Stomach (tissue), 9 donors: ENCODE results near the gene ALG1L2. TPM values are rescaled to one million over a fixed set of nuclear protein-coding genes. Genes with fewer than 3 reads are reported as not detected.
A peak's percentile ranks its signal among the peaks of the same experiment; 100 is the strongest.
"Not testable (repeated sequence)": the region's sequence is repeated elsewhere in the genome, so short reads cannot be mapped to it uniquely, and the experiment has no call there.

ENCODE experiments used
- DNase-seq, 2 donors: peaks; one replicate each; pipeline versions ENCODE4 v3.0.0 to v3.0.0-alpha.2; 2013 to 2019
- H3K27ac ChIP-seq, 5 donors: fragments of 200-600 bp in 4 of 5; sonication (generic) in 4 of 5; one replicate each; pipeline ENCODE4 v1.5.1; 2013 to 2019; ENCODE audit warnings: mild to moderate bottlenecking in 1 of 5, moderate library complexity in 1 of 5
- H3K27me3 ChIP-seq, 3 donors: fragments of 200-600 bp; sonication (generic); one replicate each; pipeline ENCODE4 v1.5.1; 2017 to 2019; ENCODE audit warnings: mixed run types in 1 of 3
- H3K36me3 ChIP-seq, 4 donors: fragments of 200-600 bp; sonication (generic); 1 replicate in 3 of 4; 2 replicates in 1 of 4; pipeline ENCODE4 v1.5.1; 2016 to 2019
- H3K4me1 ChIP-seq, 4 donors: fragments of 200-600 bp; sonication (generic); one replicate each; pipeline ENCODE4 v1.5.1; 2016 to 2019
- H3K4me3 ChIP-seq, 4 donors: fragments of 200-600 bp; sonication (generic) in 3 of 4; one replicate each; pipeline ENCODE4 v1.5.1; 2016 to 2019; ENCODE audit warnings: mild to moderate bottlenecking in 1 of 4
- H3K9me3 ChIP-seq, 4 donors: fragments of 200-600 bp; sonication (generic); one replicate each; pipeline ENCODE4 v1.5.1; 2016 to 2019
- EP300 ChIP-seq: sonication (generic); formaldehyde crosslinking; IDR thresholded peaks from one replicate; pipeline ENCODE4 v1.6.1; 2017; ENCODE audit warnings: antibody characterized with exemption
- POLR2AphosphoS5 ChIP-seq, 3 donors: sonication (generic); formaldehyde crosslinking; IDR thresholded peaks; one replicate each; pipeline ENCODE4 v1.6.1; 2016; ENCODE audit warnings: antibody characterized with exemption in 3 of 3
- WGBS, 5 donors: extraction: QIAGEN DNeasy Blood & Tissue Kit in 3 of 5; methylation state at CpG; one replicate each; pipeline versions ENCODE4 v1.1.5 to v1.1.7; 2013 to 2018; 5-methylcytosine and 5-hydroxymethylcytosine counted together
- intact Hi-C: fragments of 100-400 bp; cut with DNase I; formaldehyde crosslinking; loops from one replicate; pipeline ENCODE4 v1.15.1; 2023; ENCODE audit warnings: low total_unique reads
- polyA plus RNA-seq, 3 donors: library from polyadenylated mRNA; stranded (reverse); fragments of 200-250 nt; gene quantifications; one replicate each; pipeline ENCODE4 v1.2.3, GENCODE V29; 2013
- total RNA-seq, 5 donors: library from RNA; depleted of rRNA; stranded (reverse); fragments of >200 nt; gene quantifications; one replicate each; pipeline versions ENCODE4 v1.1.0 to v1.2.3, GENCODE V29; 2014 to 2016
- TF ChIP-seq, protein P1 (sequence below), 7 experiments: fragments of 450-650 bp in 4 of 7; fragments of 200-600 bp in 3 of 7; sonication (generic) in 3 of 7; IDR thresholded peaks; one replicate each; pipeline ENCODE4 v1.5.1; 2016 to 2019; ENCODE audit warnings: antibody characterized with exemption in 7 of 7, control low read depth in 2 of 7, mild to moderate bottlenecking in 1 of 7
- donor health status: healthy with polysubstance abuse.
- donor health status: Bipolar disorder and iron deficiency.
- donor health status: healthy.

Gene ALG1L2
- total and polyA plus RNA-seq, 8 donors, result not detected

DNA sequence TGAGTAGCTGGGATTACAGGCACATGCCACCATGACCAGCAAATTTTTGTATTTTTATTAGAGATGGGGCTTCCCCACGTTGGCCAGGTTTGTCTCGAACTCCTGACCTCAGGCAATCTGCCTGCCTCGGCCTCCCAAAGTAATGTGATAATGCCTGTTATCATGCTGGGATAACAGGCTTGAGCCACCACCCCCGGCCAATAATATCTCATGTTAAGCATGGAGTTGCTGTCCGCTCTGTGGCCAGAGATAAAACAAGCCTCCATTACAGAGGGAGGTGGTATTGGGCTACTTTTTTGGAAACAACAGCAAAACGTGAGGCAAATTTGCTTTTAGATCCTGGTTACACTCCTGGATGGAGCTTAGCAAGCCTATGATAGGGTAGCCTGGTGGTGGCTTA is 32.9 kb upstream of the ALG1L2 start:
- H3K9me3 ChIP-seq, result no peaks in the 10 kb centered on the region
- DNase-seq, result no peak
- no peak overlapping the region for H3K4me3 ChIP-seq
- no peaks in the 10 kb centered on the region for H3K36me3 ChIP-seq
- intact Hi-C loops, result no loop called here
- no peaks in the 10 kb centered on the region for H3K4me1 ChIP-seq
- H3K27me3 ChIP-seq, result no peaks in the 10 kb centered on the region
- 55 to 71% (median 57%) methylated on average over 6 of the region's 6 CpGs; no CpG with 5 or more reads in 1 of the 5 donors for WGBS, 5 donors
- no peak overlapping the region for H3K27ac ChIP-seq
- TF ChIP-seq POLR2AphosphoS5 (IDR thresholded peaks at IDR 0.05) (no peak), EP300 (no peak)
- TF ChIP-seq, protein P1, sequence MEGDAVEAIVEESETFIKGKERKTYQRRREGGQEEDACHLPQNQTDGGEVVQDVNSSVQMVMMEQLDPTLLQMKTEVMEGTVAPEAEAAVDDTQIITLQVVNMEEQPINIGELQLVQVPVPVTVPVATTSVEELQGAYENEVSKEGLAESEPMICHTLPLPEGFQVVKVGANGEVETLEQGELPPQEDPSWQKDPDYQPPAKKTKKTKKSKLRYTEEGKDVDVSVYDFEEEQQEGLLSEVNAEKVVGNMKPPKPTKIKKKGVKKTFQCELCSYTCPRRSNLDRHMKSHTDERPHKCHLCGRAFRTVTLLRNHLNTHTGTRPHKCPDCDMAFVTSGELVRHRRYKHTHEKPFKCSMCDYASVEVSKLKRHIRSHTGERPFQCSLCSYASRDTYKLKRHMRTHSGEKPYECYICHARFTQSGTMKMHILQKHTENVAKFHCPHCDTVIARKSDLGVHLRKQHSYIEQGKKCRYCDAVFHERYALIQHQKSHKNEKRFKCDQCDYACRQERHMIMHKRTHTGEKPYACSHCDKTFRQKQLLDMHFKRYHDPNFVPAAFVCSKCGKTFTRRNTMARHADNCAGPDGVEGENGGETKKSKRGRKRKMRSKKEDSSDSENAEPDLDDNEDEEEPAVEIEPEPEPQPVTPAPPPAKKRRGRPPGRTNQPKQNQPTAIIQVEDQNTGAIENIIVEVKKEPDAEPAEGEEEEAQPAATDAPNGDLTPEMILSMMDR (IDR thresholded peaks at IDR 0.05), result no peak

DNA sequence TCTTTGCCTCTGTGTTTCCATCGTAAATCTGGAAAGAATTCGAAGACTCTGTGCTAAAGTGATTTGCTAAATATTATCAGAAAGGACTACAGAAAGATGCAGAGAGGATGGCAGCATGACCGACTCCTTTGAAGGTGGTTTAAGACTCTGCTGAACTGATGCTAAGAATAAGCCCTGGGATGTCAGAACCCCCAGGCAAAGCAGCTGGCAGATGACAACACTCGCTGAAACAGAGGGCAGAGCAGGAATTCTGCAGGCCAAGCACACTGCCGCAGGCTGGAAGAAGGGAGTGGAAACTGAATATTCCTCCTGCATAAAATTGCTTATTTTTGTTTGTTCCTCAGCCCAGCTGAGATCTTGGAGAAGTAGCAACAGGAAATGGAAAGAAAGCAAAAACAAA is 29.3 kb upstream of the ALG1L2 start:
- H3K4me3 ChIP-seq, H3K27ac ChIP-seq, intact Hi-C loops, H3K9me3 ChIP-seq, H3K4me1 ChIP-seq, H3K27me3 ChIP-seq, H3K36me3 ChIP-seq, DNase-seq: not testable (repeated sequence)
- 57 to 80% (median 71%) methylated on average over 5 of the region's 5 CpGs; no CpG with 5 or more reads in 1 of the 5 donors for WGBS, 5 donors

DNA sequence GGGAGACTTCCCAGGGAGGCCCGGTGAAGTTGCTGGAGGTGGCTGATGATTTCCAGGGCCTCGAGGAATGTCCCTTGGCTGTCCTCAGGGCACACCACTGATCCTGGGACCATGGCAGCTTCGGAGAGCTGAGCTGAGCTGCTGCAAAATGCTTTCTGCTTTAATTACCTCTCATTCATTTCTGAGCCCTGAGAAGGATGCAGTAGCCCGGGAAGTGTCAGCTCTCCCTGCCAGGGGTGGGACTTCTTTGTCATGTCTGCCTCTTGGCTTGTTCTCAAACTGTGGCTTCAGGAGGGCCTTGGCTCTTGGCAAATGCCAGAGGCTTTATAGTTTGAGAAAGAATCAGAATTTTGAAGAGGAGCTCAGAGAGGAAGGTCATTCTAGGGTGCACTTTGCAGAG is 28.7 kb upstream of the ALG1L2 start:
- H3K27me3 ChIP-seq, H3K27ac ChIP-seq, DNase-seq, intact Hi-C loops, H3K4me1 ChIP-seq, H3K9me3 ChIP-seq, H3K4me3 ChIP-seq, H3K36me3 ChIP-seq: not testable (repeated sequence)
- 20 to 62% (median 37%) methylated on average over 1 to 4 of the region's 4 CpGs; no CpG with 5 or more reads in 1 of the 5 donors for WGBS, 5 donors

DNA sequence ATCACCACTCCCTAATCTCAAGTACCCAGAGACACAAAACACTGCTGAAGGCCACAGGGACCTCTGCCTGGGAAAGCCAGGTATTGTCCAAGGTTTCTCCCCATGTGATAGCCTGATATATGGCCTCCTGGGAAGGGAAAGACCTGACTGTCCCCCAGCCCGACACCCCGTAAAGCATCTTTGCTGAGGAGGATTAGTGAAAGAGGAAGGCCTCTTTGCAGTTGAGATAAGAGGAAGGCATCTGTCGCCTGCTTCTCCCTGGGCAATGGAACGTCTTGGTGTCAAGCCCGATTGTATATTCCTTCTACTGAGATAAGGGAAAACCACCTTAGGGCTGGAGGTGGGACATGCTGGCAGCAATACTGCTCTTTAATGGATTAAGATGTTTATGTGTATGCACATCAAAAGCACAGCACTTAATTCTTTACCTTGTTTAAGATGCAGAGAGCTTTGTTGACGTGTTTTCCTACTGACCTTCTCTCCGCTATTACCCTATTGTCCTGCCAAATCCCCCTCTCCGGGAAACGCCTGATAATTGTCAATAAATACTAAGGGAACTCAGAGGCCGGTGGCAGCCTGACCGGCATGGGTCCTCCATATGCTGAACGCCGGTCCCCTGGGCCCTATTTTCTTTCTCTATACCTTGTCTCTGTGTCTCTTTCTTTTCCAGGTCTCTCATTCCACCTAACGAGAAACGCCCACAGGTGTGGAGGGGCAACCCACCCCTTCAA is 23.9 kb upstream of the ALG1L2 start:
- intact Hi-C loops, DNase-seq, H3K27ac ChIP-seq, H3K4me3 ChIP-seq, H3K4me1 ChIP-seq, H3K36me3 ChIP-seq, H3K9me3 ChIP-seq, H3K27me3 ChIP-seq: not testable (repeated sequence)
- 70 to 82% (median 75%) methylated on average over 11 to 15 of the region's 15 CpGs; no CpG with 5 or more reads in 1 of the 5 donors for WGBS, 5 donors

DNA sequence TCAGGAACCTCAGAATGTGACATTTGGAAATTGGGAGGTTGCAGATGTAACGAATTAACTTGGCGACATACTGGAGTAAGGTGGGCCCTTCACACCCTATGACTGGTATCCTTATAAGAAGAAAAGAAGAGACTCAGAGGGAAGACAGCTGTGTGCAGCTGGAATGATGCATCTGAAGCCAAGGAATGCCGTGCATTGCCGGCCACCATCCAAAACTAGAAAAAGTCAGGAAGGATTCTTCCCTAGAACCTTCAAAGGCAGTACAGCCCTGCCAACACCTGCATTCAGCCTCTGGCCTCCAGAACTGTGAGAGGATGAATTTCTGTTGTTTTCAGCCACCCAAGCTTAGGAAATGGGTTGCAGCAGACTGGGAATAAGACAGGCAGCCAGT is 23.4 kb upstream of the ALG1L2 start:
- intact Hi-C loops, H3K4me3 ChIP-seq, H3K27ac ChIP-seq, H3K36me3 ChIP-seq, H3K9me3 ChIP-seq, H3K27me3 ChIP-seq, H3K4me1 ChIP-seq: not testable (repeated sequence)
- peak in 1 of 2 donors; percentile 45 for DNase-seq
- 69 to 82% (median 75%) methylated on average over 2 to 4 of the region's 4 CpGs; no CpG with 5 or more reads in 2 of the 5 donors for WGBS, 5 donors

DNA sequence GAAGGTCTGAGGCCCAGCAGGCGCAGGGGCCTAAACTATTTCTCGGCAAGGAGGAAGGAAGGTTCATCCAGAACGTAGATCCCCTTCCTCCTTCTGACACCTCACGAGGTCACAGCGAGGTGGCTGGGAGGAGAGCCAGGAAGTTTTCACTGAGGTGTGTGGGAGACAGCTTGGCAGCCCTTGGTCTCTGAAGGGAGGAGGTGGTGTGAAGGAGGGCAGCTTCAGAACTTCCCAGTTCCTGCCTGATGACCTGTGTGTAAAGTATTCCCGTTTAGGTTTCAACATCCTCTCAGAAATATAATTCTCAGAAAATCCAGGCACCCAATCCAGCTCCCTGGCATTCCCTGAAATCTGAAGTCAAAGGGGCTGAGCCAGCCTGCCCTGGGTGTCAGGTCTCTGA is 22.9 kb upstream of the ALG1L2 start:
- DNase-seq, result peak in 1 of 2 donors; percentile 33
- H3K4me3 ChIP-seq, H3K27me3 ChIP-seq, H3K4me1 ChIP-seq, H3K9me3 ChIP-seq, H3K36me3 ChIP-seq, intact Hi-C loops, H3K27ac ChIP-seq: not testable (repeated sequence)
- WGBS, 5 donors, result 13 to 46% (median 40%) methylated on average over 1 to 6 of the region's 6 CpGs; no CpG with 5 or more reads in 1 of the 5 donors

DNA sequence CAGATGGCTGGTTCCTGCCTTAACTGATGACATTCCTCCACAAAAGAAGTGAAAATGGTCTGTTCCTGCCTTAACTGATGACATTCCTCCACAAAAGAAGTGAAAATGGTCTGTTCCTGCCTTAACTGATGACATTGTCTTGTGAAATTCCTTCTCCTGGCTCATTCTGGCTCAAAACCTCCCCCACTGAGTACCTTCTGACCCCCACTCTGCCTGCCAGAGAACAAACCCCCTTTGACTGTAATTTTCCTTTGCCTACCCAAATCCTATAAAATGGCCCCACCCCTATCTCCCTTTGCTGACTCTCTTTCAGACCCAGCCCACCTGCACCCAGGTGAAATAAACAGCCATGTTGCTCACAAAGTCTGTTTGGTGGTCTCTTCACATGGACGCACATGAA is 22.5 kb upstream of the ALG1L2 start:
- intact Hi-C loops, DNase-seq, H3K27ac ChIP-seq, H3K27me3 ChIP-seq, H3K9me3 ChIP-seq, H3K4me3 ChIP-seq, H3K4me1 ChIP-seq, H3K36me3 ChIP-seq: not testable (repeated sequence)
- WGBS, 5 donors, result 86 to 100% (median 97%) methylated on average over 1 of the region's 1 CpG; no CpG with 5 or more reads in 1 of the 5 donors
